Spleen (tissue), 11 donors: Measurements from ENCODE around the gene FIZ1. TPM values are rescaled to one million over a fixed set of nuclear protein-coding genes. Genes with fewer than 3 reads are reported as not detected.

Experiments
- DNase-seq: peaks from one replicate; pipeline ENCODE4 v3.0.0-alpha.2; 2020
- H3K27ac ChIP-seq, 8 donors: fragments of 200-600 bp; sonication (generic) in 7 of 8; 1 replicate in 4 of 8; 2 replicates in 4 of 8; pipeline versions ENCODE4 v1.5.0 to v1.8.0; 2016 to 2021; ENCODE audit warnings: inconsistent platforms in 4 of 8, mild to moderate bottlenecking in 4 of 8, moderate library complexity in 1 of 8
- H3K27me3 ChIP-seq, 7 donors: fragments of 200-600 bp; sonication (generic) in 6 of 7; replicated peaks in 1 of 7; 1 replicate in 4 of 7; 2 replicates in 3 of 7; pipeline versions ENCODE4 v1.5.0 to v1.8.0; 2016 to 2021; ENCODE audit warnings: inconsistent platforms in 3 of 7, mild to moderate bottlenecking in 1 of 7
- H3K36me3 ChIP-seq, 6 donors: fragments of 200-600 bp; sonication (generic) in 5 of 6; 1 replicate in 4 of 6; 2 replicates in 2 of 6; pipeline versions ENCODE4 v1.5.0 to v1.8.0; 2016 to 2021; ENCODE audit warnings: inconsistent platforms in 2 of 6
- H3K4me1 ChIP-seq, 6 donors: fragments of 200-600 bp; sonication (generic) in 5 of 6; 1 replicate in 3 of 6; 2 replicates in 3 of 6; pipeline versions ENCODE4 v1.5.0 to v1.8.0; 2016 to 2021; ENCODE audit warnings: inconsistent platforms in 3 of 6
- H3K4me3 ChIP-seq, 8 donors: fragments of 200-600 bp; sonication (generic) in 7 of 8; 1 replicate in 4 of 8; 2 replicates in 4 of 8; pipeline versions ENCODE4 v1.5.0 to v1.8.0; 2016 to 2021; ENCODE audit warnings: inconsistent platforms in 4 of 8, mild to moderate bottlenecking in 4 of 8, moderate library complexity in 2 of 8
- H3K9me3 ChIP-seq, 8 donors: fragments of 200-600 bp; sonication (generic) in 7 of 8; 1 replicate in 4 of 8; 2 replicates in 4 of 8; pipeline versions ENCODE4 v1.5.0 to v1.8.0; 2016 to 2021; ENCODE audit warnings: inconsistent platforms in 4 of 8
- POLR2A ChIP-seq, 3 donors: fragments of 450-650 bp; IDR thresholded peaks; one replicate each; pipeline ENCODE4 v1.5.1; 2017; ENCODE audit warnings: antibody characterized with exemption in 3 of 3, mild to moderate bottlenecking in 1 of 3
- POLR2AphosphoS5 ChIP-seq, 3 donors: sonication (generic); formaldehyde crosslinking; IDR thresholded peaks; one replicate each; pipeline ENCODE4 v1.5.1; 2017; ENCODE audit warnings: antibody characterized with exemption in 3 of 3
- WGBS, 5 donors: extraction: QIAGEN DNeasy Blood & Tissue Kit in 3 of 5; methylation state at CpG; one replicate each; pipeline versions ENCODE4 v1.1.5 to v1.1.7; 2013 to 2018; 5-methylcytosine and 5-hydroxymethylcytosine counted together
- intact Hi-C: fragments of 100-400 bp; cut with DNase I; formaldehyde crosslinking; loops from one replicate; pipeline ENCODE4 v1.15.0; 2023; ENCODE audit warnings: low total_unique reads
- polyA plus RNA-seq, 3 donors: library from polyadenylated mRNA; stranded (reverse); fragments of 200-250 nt; gene quantifications; one replicate each; pipeline ENCODE4 v1.2.1, GENCODE V29; 2013
- total RNA-seq, 7 donors: library from RNA; depleted of rRNA in 3 of 7; stranded (reverse); fragments of >200 nt in 3 of 7; fragmentation: NEBNext Ultra II Directional in 4 of 7; extraction: Animal tissue kit (Norgen Biotek cat#: 25700) in 4 of 7; gene quantifications; one replicate each; pipeline versions ENCODE4 v1.1.0 to v1.2.1, GENCODE V29; 2016 to 2021
- TF ChIP-seq, protein P1 (sequence below), 11 experiments: fragments of 200-600 bp in 7 of 11; fragments of 450-650 bp in 4 of 11; sonication (generic) in 4 of 11; IDR thresholded peaks in 8 of 11; conservative IDR thresholded peaks in 3 of 11; 1 replicate in 7 of 11; 2 replicates in 4 of 11; pipeline versions ENCODE4 v1.4.0 to v1.8.0; 2016 to 2021; ENCODE audit warnings: antibody characterized with exemption in 11 of 11, inconsistent platforms in 4 of 11, mild to moderate bottlenecking in 1 of 11
- donor health status: healthy with polysubstance abuse.
- donor health status: DM: no; HTN: no; CAD: no; lungs with moderate emphysema.
- donor health status: DM: no; HTN: no; CAD: no.
- donor health status: Bipolar disorder and iron deficiency.
- donor health status: healthy.
- donor health status: DM: no; HTN: no; CAD: no.
- donor health status: DM: yes; HTN: yes; CAD: no.

FIZ1 gene
- total and polyA plus RNA-seq, 10 donors: 5.1 to 17.3 (median 10.9) TPM

DNA sequence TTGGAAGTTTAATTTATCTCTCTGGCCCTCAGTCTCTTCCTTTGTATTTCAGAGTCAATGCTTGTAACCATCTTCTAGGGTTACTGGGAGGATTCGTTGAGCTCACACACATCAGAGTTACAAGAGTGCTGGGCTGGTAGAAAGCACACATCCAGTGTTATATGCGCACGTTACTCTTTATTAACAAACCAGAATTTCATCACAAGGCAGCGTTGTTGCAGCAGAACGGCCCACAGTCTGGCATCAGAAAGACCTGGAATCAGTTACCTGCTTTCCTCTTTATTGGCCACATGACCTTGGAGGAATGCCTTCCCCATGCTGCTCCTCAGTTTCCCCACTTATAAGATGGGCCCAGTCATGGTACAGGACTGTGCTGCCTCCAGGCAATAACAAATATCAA is 10.0 kb upstream of the FIZ1 start:
- intact Hi-C loops: no loop called here
- WGBS, 5 donors: 56 to 92% (median 73%) methylated on average over 5 of the region's 5 CpGs
- no peak for TF ChIP-seq POLR2AphosphoS5 (IDR thresholded peaks at IDR 0.05)
- no peak for TF ChIP-seq POLR2A (IDR thresholded peaks at IDR 0.05)
- TF ChIP-seq, protein P1, sequence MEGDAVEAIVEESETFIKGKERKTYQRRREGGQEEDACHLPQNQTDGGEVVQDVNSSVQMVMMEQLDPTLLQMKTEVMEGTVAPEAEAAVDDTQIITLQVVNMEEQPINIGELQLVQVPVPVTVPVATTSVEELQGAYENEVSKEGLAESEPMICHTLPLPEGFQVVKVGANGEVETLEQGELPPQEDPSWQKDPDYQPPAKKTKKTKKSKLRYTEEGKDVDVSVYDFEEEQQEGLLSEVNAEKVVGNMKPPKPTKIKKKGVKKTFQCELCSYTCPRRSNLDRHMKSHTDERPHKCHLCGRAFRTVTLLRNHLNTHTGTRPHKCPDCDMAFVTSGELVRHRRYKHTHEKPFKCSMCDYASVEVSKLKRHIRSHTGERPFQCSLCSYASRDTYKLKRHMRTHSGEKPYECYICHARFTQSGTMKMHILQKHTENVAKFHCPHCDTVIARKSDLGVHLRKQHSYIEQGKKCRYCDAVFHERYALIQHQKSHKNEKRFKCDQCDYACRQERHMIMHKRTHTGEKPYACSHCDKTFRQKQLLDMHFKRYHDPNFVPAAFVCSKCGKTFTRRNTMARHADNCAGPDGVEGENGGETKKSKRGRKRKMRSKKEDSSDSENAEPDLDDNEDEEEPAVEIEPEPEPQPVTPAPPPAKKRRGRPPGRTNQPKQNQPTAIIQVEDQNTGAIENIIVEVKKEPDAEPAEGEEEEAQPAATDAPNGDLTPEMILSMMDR (IDR thresholded peaks at IDR 0.05 in 8 of 11, conservative IDR thresholded peaks at IDR 0.05 in 3 of 11): no peak
- Histone ChIP-seq H3K4me1 (peaks cover 36 to 92% (median 63%) of the 10 kb centered on the region in 6 donors), H3K36me3 (peaks cover 0 to 52% (median 18%) of the 10 kb centered on the region in 6 donors), H3K27me3 (no peaks in the 10 kb centered on the region), H3K9me3 (no peaks in the 10 kb centered on the region), H3K27ac (peak overlapping the region in 3 of 8 donors; percentile 73 to 97 (median 73)), H3K4me3 (no peak overlapping the region)
- DNase-seq: no peak

GRCh38 chr19:55606817-55607216 is 7.5 kb upstream of the FIZ1 start:
- peak overlapping the region; percentile 55 to 99 (median 96) for H3K27ac ChIP-seq
- DNase-seq: no peak
- H3K27me3 ChIP-seq: no peaks in the 10 kb centered on the region
- intact Hi-C loops: no loop called here
- TF ChIP-seq POLR2AphosphoS5 (IDR thresholded peaks at IDR 0.05) (no peak), POLR2A (IDR thresholded peaks at IDR 0.05) (no peak)
- TF ChIP-seq, protein P1 (IDR thresholded peaks at IDR 0.05 in 8 of 11, conservative IDR thresholded peaks at IDR 0.05 in 3 of 11): no peak
- H3K9me3 ChIP-seq: no peaks in the 10 kb centered on the region
- peak overlapping the region in 6 of 8 donors; percentile 61 to 97 (median 81) for H3K4me3 ChIP-seq
- peaks cover 20 to 95% (median 63%) of the 10 kb centered on the region in 6 donors for H3K4me1 ChIP-seq
- H3K36me3 ChIP-seq: peaks cover 0 to 52% (median 15%) of the 10 kb centered on the region in 6 donors
- WGBS, 5 donors: 59 to 71% (median 62%) methylated on average over 9 of the region's 9 CpGs

DNA sequence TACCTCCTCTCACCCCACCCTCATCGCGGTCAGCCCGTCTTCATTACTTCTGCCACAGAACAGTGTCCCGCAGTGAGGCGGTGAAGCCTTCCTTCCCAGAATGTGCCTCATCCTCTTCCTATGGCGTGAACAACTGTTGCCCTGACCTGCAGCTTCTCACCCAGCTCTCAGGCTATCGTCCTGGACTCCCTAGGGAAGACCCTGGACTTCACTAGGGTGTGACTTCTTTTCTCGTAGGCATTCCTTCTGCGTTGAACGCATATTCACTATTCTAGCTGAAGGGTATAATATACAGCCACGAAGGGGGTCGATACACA is 7.1 kb upstream of the FIZ1 start:
- H3K4me1 ChIP-seq: peaks cover 18 to 95% (median 63%) of the 10 kb centered on the region in 6 donors
- intact Hi-C loops: no loop called here
- H3K27ac ChIP-seq: peak overlapping the region; percentile 55 to 99 (median 96)
- peaks cover 0 to 52% (median 15%) of the 10 kb centered on the region in 6 donors for H3K36me3 ChIP-seq
- 24 to 26% (median 24%) methylated on average over 12 of the region's 12 CpGs for WGBS, 5 donors
- no peak for DNase-seq
- TF ChIP-seq POLR2AphosphoS5 (IDR thresholded peaks at IDR 0.05): peak in 1 of 3 donors; percentile 2
- TF ChIP-seq, protein P1 (IDR thresholded peaks at IDR 0.05 in 8 of 11, conservative IDR thresholded peaks at IDR 0.05 in 3 of 11): peak in 1 of 11 experiments; percentile 4
- TF ChIP-seq POLR2A (IDR thresholded peaks at IDR 0.05): no peak
- H3K9me3 ChIP-seq: no peaks in the 10 kb centered on the region
- peak overlapping the region; percentile 61 to 97 (median 74) for H3K4me3 ChIP-seq
- no peaks in the 10 kb centered on the region for H3K27me3 ChIP-seq

DNA sequence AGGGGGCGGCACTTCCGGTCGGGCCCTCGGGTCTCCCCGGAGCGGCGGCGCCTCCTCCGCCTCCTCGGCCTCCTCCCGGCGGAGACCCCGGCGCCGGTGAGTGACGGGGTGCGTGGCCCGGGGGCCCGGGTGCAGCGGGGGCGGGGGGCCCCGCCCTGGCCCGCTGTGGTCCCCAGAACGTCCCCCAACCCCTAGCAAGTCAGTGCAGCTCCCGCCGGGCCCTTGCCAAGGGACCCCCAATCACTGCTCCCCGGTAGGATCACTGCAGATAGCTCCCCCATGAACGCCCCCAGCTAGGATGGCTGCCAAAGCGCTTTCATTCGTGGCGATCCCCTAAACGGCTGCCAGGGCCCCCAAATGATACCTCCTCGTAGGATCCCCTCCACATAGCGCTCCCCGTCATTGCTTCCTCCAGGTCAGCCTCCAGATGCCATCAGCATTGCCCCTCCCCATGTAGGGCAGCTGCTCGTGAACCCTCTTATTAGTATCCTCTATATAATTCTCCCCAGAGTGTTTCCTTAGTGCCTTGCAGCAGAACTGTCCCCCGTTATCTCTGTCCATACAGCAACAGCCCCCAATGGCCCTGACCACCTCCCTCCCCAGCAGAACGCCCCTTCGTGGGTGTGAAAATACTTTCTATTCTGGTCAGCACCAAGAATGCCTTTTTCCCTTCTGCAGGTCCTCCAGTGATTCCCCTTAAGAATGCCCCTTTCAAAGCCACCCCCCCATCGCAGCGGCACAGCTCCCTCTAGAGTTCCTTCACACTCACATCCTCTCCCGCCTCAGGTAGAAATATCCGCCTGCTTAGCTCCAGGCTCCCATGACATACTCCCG is 6.5 kb upstream of the FIZ1 start, which contains the start of gene ZNF865:
ZNF865 (plus strand) TSS at position 11 of the 834 bp plus-strand sequence. CDS start 7,972 bp downstream, outside the sequence.
- intact Hi-C loops: no loop called here
- Histone ChIP-seq H3K27ac (peak within 1 kb of the TSS; percentile 84 to 99 (median 96)), H3K27me3 (no peaks in the 10 kb centered on the region), H3K4me3 (peak within 1 kb of the TSS; percentile 61 to 97 (median 74)), H3K36me3 (peaks cover 0 to 49% (median 15%) of the 10 kb centered on the region in 6 donors), H3K4me1 (peaks cover 16 to 95% (median 63%) of the 10 kb centered on the region in 6 donors), H3K9me3 (no peaks in the 10 kb centered on the region)
- DNase-seq: peak; percentile 89
- 0 to 2% (median 1%) methylated on average over 18 to 44 of the region's 44 CpGs for WGBS, 5 donors
- no peak for TF ChIP-seq POLR2A (IDR thresholded peaks at IDR 0.05)
- TF ChIP-seq, protein P1 (IDR thresholded peaks at IDR 0.05 in 8 of 11, conservative IDR thresholded peaks at IDR 0.05 in 3 of 11): peak; percentile 43 to 75 (median 68)
- TF ChIP-seq POLR2AphosphoS5 (IDR thresholded peaks at IDR 0.05): peak in 1 of 3 donors; percentile 38
